CD4-positive, alpha-beta T cell treated with Interferon gamma for 1 hour (primary cell): Measurements from ENCODE around the gene GTSE1.
"Not testable (repeated sequence)": the region's sequence is repeated elsewhere in the genome, so short reads cannot be mapped to it uniquely, and the experiment has no call there.

Source experiments
- DNase-seq: peaks from one replicate; pipeline ENCODE4 v3.0.0-alpha.2; 2020

GTSE1 gene

DNA sequence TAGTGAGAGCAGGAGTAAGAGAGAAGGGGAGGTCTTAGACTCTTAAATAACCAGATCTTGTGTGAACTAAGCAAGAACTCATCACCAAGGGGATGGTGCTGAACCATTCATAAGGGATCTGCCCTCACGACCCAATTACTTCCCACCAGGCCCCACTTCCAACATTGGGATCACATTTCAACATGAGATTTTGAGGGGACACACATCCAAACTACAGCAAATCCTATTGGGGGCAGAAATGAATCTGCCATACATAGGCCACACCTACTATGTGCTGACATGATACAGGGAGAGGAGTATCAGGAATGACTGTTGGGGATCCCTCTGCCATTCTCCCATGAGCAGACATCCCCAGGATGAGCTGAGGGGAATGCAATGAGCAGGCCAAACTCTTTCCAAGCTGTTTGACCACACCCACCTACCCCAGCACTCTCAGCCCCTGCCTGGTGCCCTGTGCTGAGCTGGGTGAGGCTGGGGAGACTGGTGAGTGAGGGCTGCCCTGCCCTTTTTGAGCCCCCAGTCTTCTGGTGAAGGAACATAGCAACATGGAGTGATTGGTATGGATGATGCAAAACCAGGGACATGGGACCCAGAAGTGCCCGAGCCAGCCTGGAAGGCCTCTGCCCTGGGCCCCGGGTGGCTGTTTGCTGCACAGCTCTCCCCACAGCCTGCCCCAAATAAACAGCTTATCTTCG is 1.2 kb upstream of the GTSE1 start:
- DNase-seq: no peak

DNA sequence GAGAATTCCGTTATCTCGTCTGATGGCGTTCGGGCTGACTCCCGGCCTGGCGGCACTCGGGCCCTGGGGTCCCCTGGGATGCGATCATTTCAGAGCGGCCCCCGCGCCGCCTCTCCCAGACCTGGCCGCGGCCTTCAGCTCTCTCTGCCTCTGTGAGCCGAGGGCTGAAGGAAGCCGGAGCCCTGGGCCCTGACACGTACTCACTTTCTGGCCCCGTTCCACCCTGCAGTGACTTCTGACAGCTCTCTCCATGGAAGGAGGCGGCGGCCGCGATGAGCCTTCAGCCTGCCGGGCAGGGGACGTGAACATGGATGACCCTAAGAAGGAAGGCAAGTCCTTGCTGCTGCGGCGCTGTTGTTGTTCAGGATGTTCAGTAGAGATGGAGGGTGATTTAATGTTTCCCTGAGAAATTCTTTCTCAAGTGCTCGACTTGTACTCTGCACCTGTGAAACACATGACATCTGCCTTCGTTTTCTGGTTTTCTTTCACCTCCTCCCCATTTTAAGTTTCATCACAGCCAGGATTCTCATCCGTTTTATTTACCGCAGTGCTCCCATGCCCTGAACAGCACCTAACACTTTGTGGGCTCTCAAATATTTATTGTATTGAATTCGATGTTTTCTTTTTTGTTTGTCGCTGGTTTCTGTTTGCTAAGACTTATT is 612 bp downstream of the GTSE1 start:
- DNase-seq: no peak

DNA sequence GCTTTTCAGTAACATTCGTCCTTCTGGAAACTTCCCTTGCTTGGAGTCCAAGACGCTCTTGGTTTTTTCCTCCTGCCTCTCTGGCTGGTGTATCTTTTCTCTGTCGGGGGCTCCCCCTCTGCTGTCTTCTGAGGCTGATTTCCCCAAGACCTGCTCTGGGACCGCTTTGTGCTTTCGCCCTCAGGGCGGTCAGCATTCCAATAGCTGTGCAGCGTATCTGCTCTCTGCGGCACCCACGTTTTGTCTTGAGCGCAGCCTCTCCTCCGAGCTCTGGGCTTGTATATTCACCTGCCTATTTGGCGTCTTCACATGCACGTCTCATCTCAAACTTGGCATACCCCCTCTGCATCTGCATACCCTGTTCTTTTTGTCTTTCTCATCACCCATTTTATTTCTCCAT is 2.4 kb downstream of the GTSE1 start:
- DNase-seq: no peak

DNA sequence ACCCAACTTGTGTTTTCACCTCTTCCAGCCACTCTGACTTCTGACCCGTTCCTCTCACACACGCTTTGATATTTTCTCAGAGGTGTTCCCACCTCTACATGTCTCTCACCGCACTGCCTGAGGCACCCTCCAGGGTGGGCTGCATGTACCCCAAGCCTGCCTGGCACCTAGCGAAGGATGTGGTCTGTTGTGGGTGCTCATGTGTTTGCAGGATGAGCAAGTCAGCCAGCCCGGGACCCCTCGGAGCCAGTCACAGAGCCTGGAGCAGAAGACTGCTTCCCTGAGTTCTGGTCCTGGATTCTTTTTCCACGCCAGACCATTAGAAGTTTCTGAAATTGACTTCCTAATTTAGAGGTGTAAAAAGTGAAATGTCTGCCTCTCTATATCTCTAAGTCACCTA is 3.8 kb downstream of the GTSE1 start:
- no peak for DNase-seq

DNA sequence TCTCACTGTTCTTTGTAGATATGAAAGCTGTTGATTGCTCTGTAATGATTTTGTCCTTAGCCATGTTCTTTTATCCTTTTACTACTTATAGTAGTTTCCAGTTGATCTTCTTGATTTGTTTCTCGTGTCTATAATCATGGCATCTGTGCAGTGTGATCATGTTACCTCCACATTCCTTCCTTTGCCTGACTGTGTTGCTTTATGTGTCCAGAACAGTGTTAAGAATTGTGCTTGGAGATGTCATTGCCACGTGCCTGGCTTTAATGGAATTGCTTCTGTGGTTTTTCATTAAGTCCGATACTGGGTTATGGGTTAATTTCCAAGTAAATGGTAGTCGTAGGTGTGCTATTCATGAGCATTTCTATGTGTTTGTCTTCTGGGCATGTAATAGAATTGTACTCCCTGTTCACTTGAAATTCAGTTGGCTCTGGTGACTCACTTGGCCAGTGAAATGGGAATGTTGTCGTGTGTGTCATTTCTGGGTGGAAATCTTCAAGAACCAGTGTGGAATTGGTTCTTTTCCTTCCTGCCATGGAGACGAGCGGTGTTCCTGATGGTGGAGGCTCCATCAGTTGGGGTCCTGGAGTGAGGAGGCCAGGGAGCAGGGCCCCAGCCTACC is 6.8 kb downstream of the GTSE1 start:
- no peak for DNase-seq

DNA sequence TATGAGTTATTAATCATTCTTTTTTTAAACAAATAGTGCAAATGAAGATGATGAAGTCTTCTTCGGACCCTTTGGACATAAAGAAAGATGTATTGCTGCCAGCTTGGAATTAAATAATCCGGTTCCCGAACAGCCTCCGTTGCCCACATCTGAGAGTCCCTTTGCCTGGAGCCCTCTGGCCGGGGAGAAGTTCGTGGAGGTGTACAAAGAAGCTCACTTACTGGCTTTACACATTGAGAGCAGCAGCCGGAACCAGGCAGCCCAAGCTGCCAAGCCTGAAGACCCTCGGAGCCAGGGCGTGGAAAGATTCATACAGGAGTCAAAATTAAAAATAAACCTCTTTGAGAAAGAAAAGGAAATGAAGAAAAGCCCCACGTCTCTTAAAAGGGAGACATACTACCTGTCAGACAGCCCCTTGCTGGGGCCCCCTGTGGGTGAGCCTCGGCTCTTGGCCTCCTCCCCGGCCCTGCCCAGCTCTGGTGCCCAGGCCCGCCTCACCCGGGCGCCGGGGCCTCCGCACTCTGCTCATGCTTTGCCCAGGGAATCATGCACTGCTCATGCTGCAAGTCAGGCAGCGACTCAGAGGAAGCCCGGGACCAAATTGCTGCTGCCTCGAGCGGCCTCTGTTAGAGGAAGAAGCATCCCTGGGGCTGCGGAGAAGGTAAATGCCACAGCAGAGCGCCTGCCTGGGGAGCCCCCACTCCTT is 11.8 kb downstream of the GTSE1 start:
- no peak for DNase-seq

DNA sequence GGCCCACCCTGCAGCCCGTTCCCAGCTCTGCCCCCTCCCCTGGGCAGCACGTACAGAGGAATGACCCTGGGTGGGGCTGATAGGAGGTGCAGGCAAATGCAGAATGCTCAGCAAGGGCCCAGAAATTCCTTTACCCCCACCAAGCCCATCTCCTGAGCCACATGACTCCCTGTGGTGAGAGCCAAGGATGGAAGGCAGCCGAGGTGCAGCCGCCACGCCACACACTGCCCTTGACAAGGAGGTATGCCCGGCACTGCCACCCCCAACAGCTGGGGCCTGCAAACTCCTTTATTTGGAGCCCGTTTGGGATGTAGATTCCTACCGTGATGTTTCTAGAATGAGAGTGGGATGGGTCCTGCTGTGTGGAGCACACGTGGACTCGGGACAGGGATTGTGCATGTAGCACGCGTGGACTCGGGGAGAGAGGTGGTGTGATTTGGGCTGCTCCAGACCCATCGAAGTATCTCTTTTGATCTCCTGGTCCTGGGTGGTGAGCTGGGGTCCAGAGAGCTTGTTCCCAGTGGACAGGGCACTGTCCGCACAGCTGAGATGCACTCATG is 12.9 kb downstream of the GTSE1 start:
- no peak for DNase-seq

DNA sequence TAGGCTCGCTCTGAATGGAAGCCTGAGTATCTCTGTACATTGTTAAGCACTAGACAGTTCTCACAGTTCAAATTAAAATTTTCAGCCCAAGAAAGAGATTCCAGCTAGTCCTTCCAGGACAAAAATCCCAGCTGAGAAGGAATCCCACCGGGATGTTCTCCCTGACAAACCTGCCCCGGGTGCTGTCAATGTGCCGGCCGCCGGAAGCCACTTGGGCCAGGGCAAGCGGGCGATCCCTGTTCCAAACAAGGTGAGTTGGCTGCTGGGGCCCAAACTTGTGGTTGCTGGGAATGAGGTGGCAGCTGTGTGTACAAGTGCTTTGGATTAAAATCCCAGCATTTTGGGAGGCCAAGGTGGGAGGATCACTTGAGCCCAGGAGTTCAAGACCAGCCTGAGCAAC is 15.4 kb downstream of the GTSE1 start:
- DNase-seq: no peak

DNA sequence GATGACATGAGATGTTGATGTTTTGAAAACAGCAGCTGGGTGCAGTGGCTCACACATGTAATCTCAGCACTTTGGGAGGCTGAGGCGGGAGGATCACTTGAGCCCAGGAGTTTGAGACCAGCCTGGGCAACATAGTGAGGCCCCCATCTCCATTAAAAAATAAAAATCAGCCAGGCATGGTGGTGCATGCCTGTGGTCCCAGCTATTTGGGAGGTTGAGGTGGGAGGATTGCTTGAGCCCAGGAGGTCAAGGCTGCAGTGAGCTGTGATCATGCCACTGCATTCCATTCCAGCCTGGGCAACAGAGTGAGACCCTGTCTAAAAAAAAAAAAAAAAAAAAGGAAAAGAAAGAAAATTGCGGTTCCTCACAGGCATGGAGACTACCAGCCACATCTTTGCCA is 16.2 kb downstream of the GTSE1 start:
- not testable (repeated sequence) for DNase-seq

DNA sequence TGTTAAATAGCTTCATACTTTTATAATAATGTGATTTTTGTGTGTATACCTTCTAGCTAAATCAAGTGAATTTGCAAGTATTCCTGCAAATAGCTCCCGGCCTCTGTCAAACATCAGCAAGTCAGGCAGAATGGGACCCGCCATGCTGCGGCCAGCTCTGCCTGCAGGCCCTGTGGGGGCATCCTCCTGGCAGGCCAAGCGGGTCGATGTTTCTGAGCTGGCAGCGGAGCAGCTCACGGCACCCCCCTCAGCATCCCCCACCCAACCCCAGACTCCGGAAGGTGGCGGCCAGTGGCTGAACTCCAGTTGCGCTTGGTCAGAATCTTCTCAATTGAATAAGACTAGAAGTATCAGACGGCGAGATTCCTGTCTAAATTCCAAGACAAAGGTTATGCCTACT is 19.3 kb downstream of the GTSE1 start:
- DNase-seq: no peak

DNA sequence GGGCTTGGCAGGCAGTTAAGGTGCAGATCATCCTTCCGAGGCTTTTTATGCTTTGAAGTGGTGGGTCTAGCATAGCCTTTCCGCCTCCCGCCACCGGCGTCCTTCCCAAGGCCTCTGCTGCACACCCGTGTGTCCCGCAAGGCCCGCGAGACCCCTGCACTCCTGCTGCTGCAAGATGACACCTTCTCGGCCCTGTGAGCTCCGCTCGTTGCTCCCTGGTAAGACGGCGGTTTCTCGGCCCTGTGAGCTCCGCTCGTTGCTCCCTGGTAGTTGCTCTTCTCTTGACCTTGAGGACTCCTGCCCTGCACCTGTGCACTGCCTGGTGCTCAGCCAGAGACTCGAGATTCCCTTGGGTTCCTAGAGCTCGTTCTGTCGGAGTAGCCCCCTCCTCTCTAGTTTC is 21.0 kb downstream of the GTSE1 start:
- DNase-seq: no peak

DNA sequence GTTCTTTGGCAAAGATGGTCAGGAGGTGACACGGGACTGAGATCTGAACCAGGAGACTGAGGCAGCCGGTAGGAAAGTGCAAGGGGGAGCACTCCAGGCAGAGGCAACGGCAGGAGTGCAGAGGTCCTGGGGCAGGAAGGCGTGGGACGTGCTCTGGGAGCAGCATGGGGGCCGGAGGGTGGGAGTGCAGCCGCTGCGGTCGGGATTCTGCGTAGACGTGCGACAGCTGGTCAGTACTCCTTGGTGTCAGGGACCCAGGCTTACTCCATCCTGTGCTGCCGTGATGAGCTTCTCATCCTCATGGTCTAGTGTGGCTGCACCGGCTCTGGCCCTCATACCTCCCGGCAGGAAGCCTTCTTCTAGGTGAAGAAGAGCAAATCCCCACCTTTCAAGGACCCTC is 21.9 kb downstream of the GTSE1 start:
- DNase-seq: no peak

DNA sequence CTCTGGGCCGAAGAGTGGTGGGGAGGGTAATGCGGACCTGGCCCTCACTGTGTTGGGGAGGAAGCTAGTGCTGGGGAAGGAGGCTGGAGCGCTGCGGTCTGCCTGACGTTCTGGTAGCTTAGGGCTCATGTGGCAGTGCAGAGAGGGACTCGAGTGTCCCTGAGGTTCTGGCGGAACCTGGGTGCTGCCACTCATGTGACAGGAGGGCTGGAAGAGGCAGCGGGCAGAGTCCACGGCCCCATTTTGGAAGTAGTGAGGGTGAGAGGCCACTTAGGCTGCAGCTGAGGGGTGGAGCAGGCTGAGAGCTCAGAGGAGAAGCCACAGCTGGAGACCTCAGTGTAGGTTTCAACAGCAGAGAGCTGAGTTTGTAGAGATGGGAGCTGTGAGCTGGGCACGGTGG is 22.6 kb downstream of the GTSE1 start:
- no peak for DNase-seq

DNA sequence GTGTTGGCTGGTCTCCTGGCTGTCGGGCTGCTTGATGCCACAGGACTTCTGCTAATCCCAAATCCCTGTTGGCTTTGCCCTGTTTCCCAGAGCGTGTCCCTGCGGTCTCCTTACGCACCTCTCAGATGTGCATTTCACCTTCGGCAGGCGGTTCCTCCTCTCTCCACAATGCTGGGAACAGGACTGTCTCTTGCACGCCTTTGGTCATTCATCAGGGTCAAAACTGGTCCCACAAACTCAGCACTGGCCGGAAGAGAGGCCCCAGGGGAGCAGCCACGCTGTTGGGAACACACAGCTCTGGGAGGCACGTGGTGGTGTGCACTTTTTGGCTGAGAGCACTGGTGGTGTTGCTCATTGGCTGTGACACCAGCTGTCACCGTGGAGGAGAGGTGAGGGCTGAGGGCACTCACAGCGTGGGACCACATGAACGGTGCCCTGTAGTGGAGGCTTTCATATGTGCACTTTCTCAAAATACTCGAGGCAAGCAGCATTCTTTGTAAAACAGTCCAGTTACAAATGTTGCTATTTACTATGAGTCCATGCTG is 23.6 kb downstream of the GTSE1 start:
- DNase-seq: no peak

DNA sequence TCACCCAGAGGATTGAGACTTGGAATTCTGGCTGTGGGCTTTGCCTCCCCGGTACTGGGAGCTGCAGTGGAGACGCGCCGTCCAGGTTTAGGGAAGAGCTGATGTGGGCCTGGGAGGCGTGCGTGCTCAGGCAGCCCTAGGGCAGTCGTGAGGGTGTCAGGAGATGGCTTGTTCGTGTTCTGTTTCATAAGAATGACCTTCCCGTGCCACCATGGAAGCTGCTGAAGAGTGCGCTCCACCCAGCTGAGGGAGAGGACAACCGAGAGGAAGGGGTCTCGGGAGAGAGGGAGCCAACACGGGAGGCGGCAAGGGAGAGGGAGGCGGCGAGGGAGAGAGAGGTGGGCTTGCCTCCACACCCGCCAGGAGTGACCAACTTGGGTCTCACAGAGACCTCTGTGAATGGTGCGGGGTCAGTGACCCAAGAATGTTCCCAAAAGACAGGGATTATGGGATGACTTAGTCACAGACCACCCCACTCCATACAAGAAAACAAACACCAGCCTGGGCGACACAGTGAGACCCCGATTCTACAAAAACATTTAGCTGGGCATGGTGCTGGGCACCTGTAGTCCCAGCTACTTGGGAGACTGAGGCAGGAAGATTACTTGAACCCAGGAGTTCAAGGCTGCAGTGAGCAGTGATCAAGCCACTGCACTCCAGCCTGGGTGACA is 24.2 kb downstream of the GTSE1 start:
- no peak for DNase-seq

DNA sequence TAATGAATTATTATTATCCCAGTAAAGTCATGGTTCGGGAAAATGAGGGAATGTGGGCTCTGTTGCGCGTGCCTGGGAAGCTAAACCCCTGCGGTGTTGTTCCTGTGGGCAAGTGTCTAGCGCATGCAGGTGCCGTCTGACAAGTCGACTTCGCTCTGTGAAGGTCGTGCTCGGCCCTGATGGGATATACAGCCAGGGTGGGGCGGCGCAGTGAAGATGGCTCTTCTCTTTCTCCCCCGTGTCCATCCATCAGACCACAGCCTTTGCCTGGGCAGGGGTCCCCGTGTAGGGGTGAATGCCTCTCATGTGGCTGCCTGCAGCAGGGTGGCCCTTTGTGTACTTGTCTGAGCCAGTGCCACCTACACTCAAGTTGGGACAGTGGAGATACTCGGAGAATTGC is 26.0 kb downstream of the GTSE1 start:
- no peak for DNase-seq

DNA sequence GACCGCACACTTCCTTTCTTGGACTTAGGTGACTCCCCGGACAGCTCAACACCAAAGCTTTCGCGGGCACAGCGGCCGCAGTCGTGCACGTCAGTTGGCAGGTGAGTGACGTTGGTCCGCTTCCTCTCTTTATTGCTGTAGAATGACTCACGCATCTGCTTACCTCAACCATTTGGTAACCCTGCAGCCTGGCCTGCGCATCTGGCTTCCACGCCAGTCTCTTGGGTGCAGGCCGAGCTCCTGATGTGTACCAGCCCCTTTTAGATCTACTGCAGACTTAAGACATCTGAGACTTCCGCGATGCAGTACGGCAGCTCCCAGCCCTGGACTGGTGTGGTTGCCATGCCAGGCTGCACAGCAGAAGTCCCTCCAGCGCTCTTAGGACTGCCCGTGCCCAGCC is 26.5 kb downstream of the GTSE1 start:
- DNase-seq: no peak

DNA sequence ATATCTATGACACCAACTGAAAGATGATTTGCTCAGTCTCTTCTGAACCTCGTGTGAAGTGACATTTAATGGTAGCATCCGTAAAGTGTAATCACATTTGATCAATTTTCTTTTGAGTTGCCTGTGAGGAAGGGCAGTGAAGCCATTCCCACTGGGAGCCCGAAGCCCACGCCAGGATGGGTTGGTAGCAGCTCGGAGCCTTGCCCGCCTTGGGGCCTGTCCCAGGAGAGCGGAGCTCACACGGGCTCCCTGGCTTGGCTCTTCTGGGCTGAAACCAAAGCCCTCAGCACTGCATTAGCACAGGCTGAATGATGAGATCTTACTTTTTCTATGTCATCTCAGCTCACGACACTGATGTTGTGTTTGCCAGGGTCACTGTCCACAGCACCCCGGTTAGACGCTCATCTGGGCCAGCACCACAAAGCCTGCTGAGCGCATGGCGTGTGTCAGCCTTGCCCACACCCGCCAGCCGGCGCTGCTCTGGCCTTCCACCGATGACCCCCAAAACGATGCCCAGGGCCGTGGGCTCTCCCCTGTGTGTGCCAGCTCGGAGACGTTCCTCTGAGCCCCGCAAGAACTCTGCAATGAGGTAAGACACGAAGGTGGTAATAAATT is 29.5 kb downstream of the GTSE1 start:
- no peak for DNase-seq

DNA sequence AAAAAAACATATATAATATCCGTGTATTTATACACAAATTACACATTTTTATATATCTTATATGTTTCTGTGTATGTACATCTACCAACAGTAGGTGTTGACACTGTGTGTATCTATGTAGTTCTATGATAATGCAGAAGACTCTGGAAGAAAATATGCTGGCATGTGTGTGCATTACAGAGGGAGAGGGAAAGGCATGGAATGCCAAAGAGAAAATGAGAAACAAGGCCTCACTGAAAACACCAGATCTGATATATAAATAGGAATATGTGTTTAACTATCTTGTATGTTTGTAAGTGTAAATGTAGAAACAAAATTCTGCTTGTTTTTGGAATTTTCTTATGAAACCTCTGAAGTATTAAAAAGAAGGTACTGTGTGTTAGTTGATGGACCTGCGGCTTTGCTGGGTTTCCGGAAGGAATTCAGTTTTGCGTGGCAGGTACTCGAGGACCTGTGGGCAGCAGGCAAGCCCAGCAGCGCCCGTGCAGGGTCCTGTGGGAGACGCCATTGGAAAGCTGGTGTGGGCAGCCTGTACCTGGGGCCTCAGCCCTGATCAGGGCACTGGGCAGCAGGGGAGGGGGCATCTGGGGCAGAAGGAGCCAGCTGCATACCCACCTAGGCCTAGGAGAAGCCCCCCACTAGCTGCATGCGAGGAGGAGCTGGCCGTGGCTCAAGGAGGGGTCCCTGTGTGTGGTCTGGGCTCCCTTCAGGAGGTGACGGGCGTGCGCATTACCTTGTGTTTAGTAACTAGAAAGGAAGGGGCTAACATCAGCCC is 31.2 kb downstream of the GTSE1 start:
- DNase-seq: no peak

DNA sequence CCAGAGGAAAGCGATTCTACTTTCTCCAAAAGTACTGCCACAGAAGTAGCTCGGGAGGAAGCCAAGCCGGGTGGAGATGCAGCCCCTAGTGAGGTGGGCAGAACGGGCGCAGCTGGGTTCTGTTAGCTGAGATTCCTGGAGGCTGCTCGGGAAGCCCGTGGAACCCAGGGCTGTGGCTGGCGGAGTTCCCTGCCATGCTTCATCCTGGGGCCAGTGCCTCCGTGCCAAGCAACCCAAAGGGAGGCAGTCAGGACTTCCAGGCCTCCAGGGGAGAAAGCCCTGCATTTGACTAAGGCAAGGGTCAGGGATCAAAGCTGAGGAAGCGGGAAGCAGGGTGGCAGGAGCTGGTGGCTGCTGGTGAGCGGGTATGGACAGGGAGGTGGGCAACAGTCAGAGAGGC is 32.1 kb downstream of the GTSE1 start:
- no peak for DNase-seq

DNA sequence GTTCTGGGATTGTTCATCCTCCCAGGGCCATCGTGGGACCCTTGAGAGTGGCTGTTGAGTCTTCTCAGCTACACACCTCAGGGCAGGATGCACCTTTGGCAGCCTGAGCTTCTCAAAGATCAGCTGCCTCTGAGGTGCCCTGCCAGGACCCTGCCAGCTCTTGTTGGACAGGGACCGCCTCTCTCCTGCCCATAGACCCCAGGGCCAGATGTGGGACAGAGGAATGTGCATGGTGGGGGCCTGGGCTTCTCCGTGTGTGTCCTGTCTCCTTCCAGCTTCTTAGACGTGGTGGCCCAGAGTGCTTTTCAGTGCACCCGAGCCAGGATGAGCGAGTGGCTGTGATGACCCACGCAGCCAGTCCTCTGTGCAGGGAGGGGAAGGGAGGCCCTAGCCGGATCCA is 32.9 kb downstream of the GTSE1 start:
- DNase-seq: no peak
